ENCODE measurements around the gene ARFGAP1.

ARFGAP1 gene

GRCh38 chr20:63235399-63235983, 37.1 kb upstream of the ARFGAP1 start, which contains the start of gene BIRC7:
BIRC7 (plus strand) TSS chr20:63235905; CDS start chr20:63236097, 192 bp downstream.
- peaks cover 15% of the 10 kb centered on the region for H3K27me3 Mint-ChIP-seq
- H3K4me3 Mint-ChIP-seq = no peak within 1 kb of the TSS
- no peaks in the 10 kb centered on the region for H3K4me1 Mint-ChIP-seq (ENCODE audit: low read depth)
- H3K36me3 Mint-ChIP-seq (ENCODE audit: low read depth) = no peaks in the 10 kb centered on the region
- no peak within 1 kb of the TSS for H3K27ac Mint-ChIP-seq
- no peaks in the 10 kb centered on the region for H3K9me3 Mint-ChIP-seq

DNA sequence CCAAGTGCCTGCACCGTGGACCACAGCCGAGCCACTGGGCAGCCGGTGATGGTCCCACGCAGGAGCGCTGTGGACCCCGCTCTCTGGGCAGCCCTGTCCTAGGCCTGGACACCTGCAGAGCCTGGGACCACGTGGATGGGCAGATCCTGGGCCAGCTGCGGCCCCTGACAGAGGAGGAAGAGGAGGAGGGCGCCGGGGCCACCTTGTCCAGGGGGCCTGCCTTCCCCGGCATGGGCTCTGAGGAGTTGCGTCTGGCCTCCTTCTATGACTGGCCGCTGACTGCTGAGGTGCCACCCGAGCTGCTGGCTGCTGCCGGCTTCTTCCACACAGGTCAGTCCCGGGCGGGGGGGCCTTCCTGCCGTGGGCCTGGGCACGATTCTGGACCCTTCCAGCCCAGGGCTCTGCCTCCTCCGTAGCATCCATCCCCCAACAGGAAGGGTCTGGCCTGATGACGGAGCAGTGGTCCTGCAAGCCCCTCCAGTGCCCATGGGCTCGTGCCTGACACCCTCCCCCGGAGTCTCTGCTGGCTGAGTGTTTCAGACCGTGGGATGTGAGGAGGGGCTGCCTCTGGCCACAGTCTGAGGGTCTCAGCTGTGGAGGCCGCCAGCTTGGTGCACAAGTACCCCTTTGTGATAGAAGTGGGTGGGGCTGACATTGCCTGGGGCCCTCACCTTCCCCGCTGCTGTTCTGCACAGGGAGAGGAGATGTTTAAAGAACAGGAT, 36.3 kb upstream of the ARFGAP1 start:
- Mint-ChIP-seq H3K36me3 (ENCODE audit: low read depth) (no peaks in the 10 kb centered on the region), H3K4me1 (ENCODE audit: low read depth) (no peaks in the 10 kb centered on the region), H3K4me3 (no peak overlapping the region), H3K9me3 (no peaks in the 10 kb centered on the region), H3K27ac (no peak overlapping the region), H3K27me3 (peaks cover 10% of the 10 kb centered on the region)

DNA sequence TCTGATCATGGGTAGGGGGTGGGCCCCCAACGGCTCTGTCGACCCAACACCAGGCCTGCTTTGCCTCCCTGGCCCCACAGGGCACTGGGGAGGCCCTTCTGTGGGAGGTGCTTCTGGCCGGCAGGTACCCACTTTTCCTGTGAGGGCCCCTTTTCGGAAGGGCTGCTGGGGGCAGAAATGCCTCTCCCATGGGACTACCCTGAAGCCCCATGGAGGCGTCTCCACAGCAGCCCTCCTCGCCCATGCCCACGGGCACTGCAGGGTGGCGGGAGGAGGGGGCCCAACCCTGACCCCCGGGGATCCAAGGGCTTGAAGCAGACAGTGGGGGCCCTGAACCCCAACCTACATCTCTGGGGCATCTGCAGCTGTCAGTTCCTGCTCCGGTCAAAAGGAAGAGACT, 34.6 kb upstream of the ARFGAP1 start:
- Mint-ChIP-seq H3K36me3 (ENCODE audit: low read depth) (no peaks in the 10 kb centered on the region), H3K4me3 (no peak overlapping the region), H3K4me1 (ENCODE audit: low read depth) (no peaks in the 10 kb centered on the region), H3K9me3 (no peaks in the 10 kb centered on the region), H3K27ac (no peak overlapping the region), H3K27me3 (no peaks in the 10 kb centered on the region)

GRCh38 chr20:63238514-63239125, 34.0 kb upstream of the ARFGAP1 start:
- no peaks in the 10 kb centered on the region for H3K9me3 Mint-ChIP-seq
- H3K27ac Mint-ChIP-seq = no peak overlapping the region
- no peaks in the 10 kb centered on the region for H3K27me3 Mint-ChIP-seq
- H3K4me3 Mint-ChIP-seq = no peak overlapping the region
- no peaks in the 10 kb centered on the region for H3K36me3 Mint-ChIP-seq (ENCODE audit: low read depth)
- no peaks in the 10 kb centered on the region for H3K4me1 Mint-ChIP-seq (ENCODE audit: low read depth)

DNA sequence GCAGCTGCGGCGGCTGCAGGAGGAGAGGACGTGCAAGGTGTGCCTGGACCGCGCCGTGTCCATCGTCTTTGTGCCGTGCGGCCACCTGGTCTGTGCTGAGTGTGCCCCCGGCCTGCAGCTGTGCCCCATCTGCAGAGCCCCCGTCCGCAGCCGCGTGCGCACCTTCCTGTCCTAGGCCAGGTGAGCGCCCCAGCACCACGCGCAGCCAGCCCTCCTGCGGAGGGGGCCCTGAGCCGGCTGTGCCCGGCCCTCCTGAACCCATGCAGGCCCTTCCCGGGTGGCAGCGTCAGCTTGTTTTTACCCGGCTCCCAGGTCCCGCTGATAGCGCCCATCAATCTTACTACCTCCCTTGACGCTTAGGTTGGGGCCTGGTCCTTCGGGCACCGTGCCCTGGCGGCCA, 33.2 kb upstream of the ARFGAP1 start:
- H3K9me3 Mint-ChIP-seq = no peaks in the 10 kb centered on the region
- no peak overlapping the region for H3K4me3 Mint-ChIP-seq
- H3K4me1 Mint-ChIP-seq (ENCODE audit: low read depth) = no peaks in the 10 kb centered on the region
- H3K27me3 Mint-ChIP-seq = no peaks in the 10 kb centered on the region
- no peak overlapping the region for H3K27ac Mint-ChIP-seq
- no peaks in the 10 kb centered on the region for H3K36me3 Mint-ChIP-seq (ENCODE audit: low read depth)

DNA sequence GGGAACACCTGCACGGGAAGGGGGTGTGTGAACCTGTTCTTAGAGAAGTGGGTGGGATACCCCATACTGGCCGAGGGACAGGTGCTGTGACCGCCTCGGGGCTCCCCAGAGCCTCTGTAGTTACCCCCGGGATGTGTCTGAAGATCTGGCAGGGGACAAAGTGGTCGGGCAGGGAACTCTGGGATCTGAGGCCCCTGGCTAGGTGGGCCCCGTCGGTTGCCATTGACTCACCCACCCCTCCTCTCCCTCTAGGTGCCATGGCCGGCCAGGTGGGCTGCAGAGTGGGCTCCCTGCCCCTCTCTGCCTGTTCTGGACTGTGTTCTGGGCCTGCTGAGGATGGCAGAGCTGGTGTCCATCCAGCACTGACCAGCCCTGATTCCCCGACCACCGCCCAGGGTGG, 32.6 kb upstream of the ARFGAP1 start:
- no peaks in the 10 kb centered on the region for H3K36me3 Mint-ChIP-seq (ENCODE audit: low read depth)

DNA sequence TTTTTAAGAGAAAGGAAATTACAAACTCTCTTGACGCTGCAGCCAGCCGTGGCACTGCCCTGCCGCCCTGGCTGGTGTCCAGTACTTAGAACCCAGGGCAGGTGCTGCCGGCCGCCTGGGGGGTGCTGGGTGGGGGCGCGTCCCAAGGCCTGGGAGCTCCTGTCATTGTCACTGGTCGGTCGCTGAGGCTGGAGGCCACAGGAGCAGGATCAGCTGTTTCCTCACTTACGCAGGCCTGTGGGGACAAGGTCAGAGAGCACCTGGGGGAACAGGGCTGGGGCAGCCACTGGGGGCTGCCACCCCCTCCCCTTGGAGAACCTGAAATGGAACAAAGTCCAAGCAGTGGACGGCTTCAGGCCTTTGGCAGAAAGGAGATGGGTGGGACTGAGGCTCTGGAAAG, 31.3 kb upstream of the ARFGAP1 start:
- Mint-ChIP-seq H3K9me3 (no peaks in the 10 kb centered on the region), H3K27me3 (no peaks in the 10 kb centered on the region), H3K36me3 (ENCODE audit: low read depth) (no peaks in the 10 kb centered on the region), H3K27ac (no peak overlapping the region), H3K4me3 (no peak overlapping the region), H3K4me1 (ENCODE audit: low read depth) (no peaks in the 10 kb centered on the region)

More for the DNA sequence above, 32.6 kb upstream of the ARFGAP1 start:
- Mint-ChIP-seq H3K27me3 (no peaks in the 10 kb centered on the region), H3K27ac (no peak overlapping the region), H3K4me3 (no peak overlapping the region), H3K4me1 (ENCODE audit: low read depth) (no peaks in the 10 kb centered on the region), H3K9me3 (no peaks in the 10 kb centered on the region)

GRCh38 chr20:63242736-63243135, 29.9 kb upstream of the ARFGAP1 start:
- H3K4me3 Mint-ChIP-seq = no peak overlapping the region
- H3K9me3 Mint-ChIP-seq = no peaks in the 10 kb centered on the region
- no peak overlapping the region for H3K27ac Mint-ChIP-seq
- no peaks in the 10 kb centered on the region for H3K27me3 Mint-ChIP-seq
- H3K4me1 Mint-ChIP-seq (ENCODE audit: low read depth) = no peaks in the 10 kb centered on the region
- no peaks in the 10 kb centered on the region for H3K36me3 Mint-ChIP-seq (ENCODE audit: low read depth)

DNA sequence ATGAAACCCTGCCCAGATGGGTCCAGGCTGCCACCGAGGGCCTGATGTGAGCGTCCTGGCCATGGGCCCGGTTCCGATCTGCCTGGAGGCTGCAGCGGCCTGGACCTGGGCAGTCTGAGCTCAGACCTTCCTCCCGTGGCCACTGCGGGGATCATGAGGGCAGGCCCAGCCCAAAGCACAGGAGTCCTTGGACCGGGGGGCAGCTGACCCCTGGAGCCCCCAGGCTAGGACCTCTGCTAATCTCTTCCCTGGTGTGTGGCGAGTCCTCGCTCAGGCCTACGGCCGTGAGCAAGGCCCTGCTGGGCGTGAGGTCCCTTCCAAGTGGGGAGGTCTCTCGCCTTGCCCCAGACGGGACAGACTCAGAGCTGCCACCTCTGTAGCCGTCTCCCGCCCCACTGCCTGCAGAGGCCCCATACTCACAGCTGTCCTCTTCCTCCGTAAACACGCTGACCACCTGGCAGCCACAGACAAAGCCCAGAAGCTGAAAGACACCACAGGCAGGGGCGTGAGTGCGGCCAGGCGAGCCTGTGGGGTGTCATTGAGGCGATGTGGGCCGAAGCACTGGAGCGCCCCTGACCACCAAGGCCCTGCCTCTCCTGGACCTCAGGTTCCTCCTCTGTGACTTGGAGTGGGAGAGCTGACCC, 28.9 kb upstream of the ARFGAP1 start:
- Mint-ChIP-seq H3K27me3 (peaks cover 4% of the 10 kb centered on the region), H3K4me3 (no peak overlapping the region), H3K36me3 (ENCODE audit: low read depth) (no peaks in the 10 kb centered on the region), H3K9me3 (no peaks in the 10 kb centered on the region), H3K27ac (no peak overlapping the region), H3K4me1 (ENCODE audit: low read depth) (no peaks in the 10 kb centered on the region)

DNA sequence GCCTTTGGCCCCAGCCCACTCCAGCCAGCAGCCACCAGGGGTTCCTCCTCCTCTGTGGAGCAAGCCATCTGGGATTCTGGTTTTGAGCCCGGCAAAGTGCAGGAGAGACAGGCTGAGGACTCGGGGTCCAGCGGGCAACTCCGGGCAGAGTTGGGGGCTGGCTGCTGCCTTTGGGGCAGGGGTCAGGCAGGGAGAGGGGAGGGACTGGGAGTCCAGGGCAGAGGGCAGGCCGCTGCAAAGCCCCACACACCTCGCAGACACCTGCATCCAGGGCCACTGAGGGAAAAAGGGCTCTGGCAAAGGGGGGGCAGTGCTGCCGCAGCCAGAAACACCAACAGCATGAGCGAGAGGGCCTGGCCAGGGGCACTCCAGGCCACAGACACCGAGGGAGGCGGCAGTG, 28.1 kb upstream of the ARFGAP1 start:
- peaks cover 11% of the 10 kb centered on the region for H3K27me3 Mint-ChIP-seq
- H3K9me3 Mint-ChIP-seq = no peaks in the 10 kb centered on the region
- no peak overlapping the region for H3K27ac Mint-ChIP-seq
- no peak overlapping the region for H3K4me3 Mint-ChIP-seq
- no peaks in the 10 kb centered on the region for H3K36me3 Mint-ChIP-seq (ENCODE audit: low read depth)
- no peaks in the 10 kb centered on the region for H3K4me1 Mint-ChIP-seq (ENCODE audit: low read depth)

GRCh38 chr20:63246490-63247288, 25.9 kb upstream of the ARFGAP1 start:
- Mint-ChIP-seq H3K27me3 (peaks cover 22% of the 10 kb centered on the region), H3K27ac (no peak overlapping the region), H3K36me3 (ENCODE audit: low read depth) (no peaks in the 10 kb centered on the region), H3K4me1 (ENCODE audit: low read depth) (no peaks in the 10 kb centered on the region), H3K4me3 (no peak overlapping the region), H3K9me3 (no peaks in the 10 kb centered on the region)

DNA sequence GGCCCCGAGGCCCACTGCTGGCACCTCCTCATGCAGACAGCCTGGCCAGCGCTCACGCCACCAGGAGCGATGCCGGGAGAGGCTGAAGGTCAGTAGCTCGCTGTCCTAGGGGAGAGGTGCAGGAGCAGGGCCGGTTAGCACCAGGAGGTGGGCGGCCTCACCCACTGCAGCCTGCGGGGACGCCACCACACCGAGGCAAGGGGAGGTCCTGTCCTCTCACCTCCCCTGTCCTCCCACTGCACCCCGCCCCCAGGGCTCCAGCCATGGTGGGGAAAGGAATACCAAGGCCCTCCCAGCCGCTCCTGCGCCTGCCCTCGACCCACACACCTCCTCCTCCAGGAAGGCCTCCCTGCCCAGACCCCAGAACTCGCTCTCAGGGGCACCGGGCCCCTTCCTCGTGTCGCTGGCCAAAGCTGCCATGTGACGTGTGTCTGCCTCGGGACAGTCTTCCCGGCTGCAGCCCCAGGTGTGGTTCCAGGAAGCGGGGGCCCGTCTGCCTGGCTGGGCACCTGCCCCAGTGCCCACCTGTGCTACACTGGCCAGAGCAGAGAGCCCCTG, 24.9 kb upstream of the ARFGAP1 start:
- no peaks in the 10 kb centered on the region for H3K9me3 Mint-ChIP-seq
- H3K27me3 Mint-ChIP-seq = peaks cover 28% of the 10 kb centered on the region
- no peak overlapping the region for H3K4me3 Mint-ChIP-seq
- H3K27ac Mint-ChIP-seq = no peak overlapping the region
- no peaks in the 10 kb centered on the region for H3K4me1 Mint-ChIP-seq (ENCODE audit: low read depth)
- H3K36me3 Mint-ChIP-seq (ENCODE audit: low read depth) = no peaks in the 10 kb centered on the region

GRCh38 chr20:63248835-63249591, 23.6 kb upstream of the ARFGAP1 start:
- Mint-ChIP-seq H3K27ac (no peak overlapping the region), H3K4me3 (no peak overlapping the region), H3K9me3 (no peaks in the 10 kb centered on the region), H3K27me3 (peaks cover 32% of the 10 kb centered on the region), H3K36me3 (ENCODE audit: low read depth) (no peaks in the 10 kb centered on the region), H3K4me1 (ENCODE audit: low read depth) (no peaks in the 10 kb centered on the region)

DNA sequence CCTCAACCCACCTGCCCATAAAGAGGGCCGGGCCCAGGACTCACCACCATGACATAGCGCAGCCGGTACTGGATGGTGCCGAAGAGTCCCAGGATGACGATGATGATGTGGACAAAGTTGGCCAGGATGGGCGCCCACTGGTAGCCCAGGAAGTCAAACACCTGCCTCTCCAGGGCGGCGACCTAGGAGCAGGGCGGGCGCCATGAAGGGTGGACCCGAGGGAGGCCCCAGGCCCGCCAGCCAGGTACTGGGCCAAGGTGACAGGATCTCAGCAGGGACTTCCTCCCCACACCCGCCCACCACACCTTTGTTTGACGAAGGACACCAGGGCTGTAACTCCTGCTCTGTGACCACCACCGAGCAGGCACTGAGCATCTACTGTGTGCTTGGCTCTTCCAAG, 22.7 kb upstream of the ARFGAP1 start:
- H3K9me3 Mint-ChIP-seq = no peaks in the 10 kb centered on the region
- H3K4me3 Mint-ChIP-seq = no peak overlapping the region
- no peak overlapping the region for H3K27ac Mint-ChIP-seq
- H3K4me1 Mint-ChIP-seq (ENCODE audit: low read depth) = no peaks in the 10 kb centered on the region
- H3K27me3 Mint-ChIP-seq = peaks cover 35% of the 10 kb centered on the region
- no peaks in the 10 kb centered on the region for H3K36me3 Mint-ChIP-seq (ENCODE audit: low read depth)
